NCI-H345 treated with DMSO at 0.1 percent for 48 hours (cell line): ENCODE measurements around the gene C19orf38.

ENCODE experiments used
- DNase-seq: peaks from one replicate; lab custom pipeline; 2025; ENCODE audit not compliant: unreplicated experiment; lab: John Stamatoyannopoulos, UW

Gene C19orf38

DNA sequence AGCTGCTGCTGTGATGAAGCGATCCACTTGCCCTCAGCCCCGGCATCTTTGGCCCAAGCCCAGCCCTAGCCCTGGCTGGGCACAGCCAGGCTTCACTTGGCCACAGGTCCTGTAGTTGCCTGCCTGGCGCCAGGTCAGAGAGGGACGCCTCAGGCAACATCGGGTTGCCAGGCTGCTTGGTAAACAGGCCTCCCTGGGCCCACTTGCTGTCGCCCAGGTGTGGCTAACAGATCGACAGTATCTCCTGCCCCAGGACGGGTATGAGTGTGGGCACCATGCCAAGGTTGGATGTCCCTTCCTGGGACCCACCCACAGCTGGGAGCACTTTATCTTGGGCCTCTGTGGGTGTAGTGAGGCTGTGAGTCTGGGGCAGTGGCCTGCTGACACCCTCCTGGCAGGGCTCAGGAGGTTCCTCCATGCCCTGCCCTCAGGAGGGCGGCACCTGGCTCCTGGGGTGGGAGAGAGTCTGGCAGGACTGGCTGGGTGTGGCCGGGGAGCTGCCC, 51.0 kb downstream of the C19orf38 start:
- DNase-seq: no peak

DNA sequence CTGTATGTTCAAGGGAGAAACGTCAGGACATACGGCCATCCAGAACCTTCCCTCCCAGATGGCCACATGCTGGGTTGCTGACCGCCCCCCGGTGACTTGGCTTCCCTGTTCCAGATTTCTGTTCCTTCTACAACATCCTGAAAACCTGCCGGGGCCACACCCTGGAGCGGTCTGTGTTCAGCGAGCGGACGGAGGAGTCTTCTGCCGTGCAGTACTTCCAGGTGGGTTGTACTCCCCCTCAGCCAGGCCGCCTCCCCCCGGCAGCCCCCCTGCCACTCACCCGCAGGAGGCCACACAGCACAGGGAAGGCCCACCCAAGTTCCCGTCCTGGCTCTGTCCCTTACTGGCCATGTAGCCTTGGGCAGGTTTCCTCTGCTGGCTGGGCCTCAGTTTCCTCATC, 59.7 kb downstream of the C19orf38 start:
- no peak for DNase-seq

DNA sequence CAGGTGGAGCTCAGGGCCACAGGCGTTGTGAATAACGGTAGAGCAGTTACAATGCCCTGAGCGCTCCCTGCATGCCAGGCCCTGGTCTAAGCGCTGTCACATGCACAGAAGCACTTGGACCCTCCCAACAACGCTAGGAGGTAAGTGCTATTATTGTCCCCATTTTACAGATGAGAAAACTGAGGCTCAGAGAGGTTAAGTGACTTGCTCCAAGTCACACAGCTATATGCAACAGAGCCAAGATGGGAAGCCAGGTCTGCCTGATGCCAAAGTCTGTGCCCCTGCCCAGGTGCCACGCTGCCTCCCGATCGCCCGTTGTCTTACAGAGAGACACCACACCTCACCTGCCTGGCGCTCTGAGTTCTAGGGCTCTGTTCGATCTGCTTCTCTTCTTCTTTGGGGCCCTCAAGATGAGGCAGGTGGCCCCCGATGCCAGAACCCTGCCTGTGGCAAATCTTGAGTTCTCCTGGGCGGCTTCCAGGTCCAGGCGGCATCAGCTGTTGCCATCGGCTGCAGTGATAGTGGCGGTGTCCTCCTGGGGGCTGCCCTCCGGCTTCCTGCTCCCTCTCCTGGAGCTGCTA, 60.3 kb downstream of the C19orf38 start:
- DNase-seq: no peak

DNA sequence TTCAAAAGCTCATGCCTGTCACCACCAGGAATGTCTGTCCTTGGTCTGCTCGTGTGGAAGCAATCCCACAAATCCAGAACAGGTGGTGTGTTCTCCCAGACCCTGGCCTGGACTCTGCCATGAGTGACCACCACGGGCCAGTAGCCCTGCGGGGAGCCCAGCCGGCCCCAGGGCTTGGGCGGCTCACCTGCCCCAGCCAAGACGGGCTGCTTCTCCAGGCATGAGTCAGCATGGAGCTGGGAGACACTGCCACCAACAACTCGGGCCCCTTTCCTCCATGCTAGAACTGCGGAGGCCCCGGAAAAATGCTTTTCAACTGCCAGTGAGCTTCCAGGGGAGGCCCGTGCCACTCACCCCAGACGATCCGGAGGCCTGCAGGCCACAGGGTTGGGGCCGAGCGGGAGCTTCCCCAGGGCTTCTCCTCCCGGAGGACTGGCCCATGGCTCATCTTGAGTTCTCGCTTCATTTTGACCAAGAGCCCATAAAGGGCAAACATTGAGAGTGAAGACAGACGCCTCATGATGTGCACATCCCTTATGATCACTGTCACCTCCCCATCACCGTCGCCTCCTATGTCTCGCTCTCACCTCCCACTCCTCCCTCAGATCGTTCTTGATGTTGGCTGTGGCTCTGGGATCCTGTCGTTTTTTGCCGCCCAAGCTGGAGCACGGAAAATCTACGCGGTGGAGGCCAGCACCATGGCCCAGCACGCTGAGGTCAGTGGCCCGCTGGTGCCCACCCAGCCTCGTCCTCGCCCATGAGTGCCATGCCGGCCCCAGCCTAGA, 63.6 kb downstream of the C19orf38 start:
- DNase-seq: no peak

DNA sequence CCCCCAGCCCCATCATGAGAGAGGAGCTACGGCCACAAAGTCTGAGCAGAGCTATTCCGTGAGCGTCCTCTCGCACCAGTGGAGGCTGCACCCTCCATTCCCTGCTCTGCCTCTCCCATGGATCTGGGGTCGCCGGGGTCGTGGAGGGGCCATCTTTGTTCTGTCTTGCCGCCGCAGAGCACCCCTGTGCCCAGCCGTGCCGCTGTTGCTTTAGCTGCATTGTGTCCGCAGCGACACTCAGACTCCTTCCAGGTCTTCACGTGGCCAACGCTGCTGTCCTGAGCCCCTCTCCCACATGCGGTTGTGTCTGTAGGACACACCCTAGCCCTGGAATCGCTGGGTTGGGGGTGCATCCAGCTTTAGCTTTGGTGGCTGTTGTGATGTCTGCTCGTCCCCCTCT, 64.4 kb downstream of the C19orf38 start:
- DNase-seq: no peak

DNA sequence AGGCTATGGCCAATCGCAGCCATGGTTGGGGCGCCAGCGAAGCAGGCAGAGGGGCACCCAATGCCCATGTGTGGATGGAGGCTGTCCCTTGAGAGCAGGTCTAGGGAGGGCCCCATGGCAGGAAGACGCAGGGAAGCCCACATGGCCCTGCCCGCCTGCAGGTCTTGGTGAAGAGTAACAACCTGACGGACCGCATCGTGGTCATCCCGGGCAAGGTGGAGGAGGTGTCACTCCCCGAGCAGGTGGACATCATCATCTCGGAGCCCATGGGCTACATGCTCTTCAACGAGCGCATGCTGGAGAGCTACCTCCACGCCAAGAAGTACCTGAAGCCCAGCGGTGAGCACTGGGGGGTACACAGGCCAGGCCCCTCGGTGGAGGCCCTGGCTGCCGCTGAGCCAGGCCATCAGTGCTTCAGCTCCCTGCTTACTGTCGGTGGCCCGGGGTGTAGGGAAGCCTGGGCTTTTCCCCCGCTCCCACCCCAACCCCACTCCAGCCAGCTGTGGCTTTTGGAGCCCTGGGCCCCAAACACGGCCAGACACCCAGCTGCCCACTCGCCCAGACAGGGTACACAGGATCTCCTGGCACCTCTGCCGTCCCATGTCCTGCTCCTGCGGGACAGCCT, 65.6 kb downstream of the C19orf38 start:
- DNase-seq: no peak

DNA sequence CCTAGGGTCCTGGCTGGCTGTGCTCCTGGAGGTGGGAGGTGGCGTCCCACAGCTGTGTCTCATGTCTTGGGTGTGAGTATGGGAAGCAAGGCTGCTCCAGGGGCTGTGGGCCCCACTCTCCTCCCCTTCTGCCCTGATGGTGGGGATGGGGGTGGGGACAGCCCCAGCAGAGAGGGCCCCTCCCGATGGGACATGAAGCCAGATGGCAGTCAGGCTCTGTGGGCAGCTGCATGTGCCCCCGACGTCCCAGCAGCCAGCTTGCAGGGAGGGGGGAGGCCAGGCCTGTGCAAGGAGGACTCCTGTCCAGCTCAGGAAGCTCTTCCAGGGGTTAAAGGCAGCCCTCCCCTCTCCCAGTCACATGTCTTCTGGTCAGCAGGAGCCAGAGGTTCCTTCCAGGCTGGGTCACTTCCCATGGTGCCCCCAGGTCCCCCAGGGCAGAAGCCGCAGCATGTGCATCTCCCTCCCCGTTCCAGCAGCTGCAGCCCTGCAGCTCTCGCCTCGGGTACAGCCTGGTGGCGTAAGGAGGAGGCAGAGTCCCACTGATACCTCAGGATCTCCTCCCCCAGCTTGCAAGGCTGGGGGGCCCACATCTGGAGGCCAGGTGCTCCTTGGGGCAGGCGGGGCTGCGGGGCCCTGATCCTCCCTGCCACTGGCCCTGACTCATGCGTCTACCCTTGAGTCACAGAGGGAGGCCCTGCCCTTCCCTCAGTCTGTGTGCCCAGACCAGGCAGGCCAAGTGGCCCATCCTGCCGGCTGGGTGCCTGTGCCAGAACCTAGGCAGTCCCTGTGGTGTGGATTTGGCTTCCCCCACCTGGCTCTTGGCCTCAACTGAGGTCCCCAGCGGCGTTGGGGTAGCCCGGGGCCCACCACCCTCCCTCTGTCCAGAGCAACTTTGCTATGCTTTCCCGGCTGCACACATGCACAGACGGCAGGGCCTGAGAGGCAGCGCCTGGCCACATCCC, 67.2 kb downstream of the C19orf38 start:
- DNase-seq: no peak

DNA sequence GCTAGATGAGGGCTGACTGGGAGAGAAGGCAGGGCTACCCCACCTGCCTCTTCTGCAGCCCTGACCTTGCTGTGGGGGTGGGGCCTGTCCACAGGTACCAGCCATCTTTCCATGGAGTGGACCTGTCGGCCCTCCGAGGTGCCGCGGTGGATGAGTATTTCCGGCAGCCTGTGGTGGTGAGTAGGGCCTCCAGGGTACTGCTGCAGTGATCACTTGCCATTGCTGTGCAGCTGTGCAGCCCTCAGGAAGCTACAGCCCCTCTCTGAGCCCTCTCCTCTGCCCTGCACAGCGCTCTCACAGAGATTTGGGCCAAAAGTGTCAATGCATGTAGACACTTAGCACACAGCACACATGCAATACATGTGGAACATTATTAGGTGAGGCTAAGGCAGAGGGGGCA, 68.4 kb downstream of the C19orf38 start:
- no peak for DNase-seq

DNA sequence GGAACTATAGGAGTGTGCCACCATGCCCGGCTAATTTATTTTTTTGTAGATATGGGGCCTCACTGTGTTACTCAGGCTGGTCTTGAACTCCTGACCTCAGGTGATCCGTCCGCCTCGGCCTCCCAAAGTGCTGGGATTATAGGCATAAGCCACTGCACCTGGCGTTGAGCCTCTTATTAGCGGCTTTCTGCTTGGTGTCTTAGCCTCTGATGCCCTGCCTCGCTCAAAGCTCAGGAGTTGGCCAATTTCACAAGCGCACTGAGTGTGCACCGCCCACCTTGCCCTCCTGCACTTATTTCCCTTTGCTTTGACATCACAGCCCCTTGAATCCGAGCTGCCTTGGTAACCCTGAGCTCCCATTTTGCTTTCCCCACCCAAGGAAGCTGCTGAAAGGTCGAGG, 70.1 kb downstream of the C19orf38 start:
- no peak for DNase-seq
